NCI-H748 (cell line): ENCODE results near the gene OPRM1.
A peak's percentile ranks its signal among the peaks of the same experiment; 100 is the strongest.

Experiments used
- DNase-seq: peaks from one replicate; lab custom pipeline; 2025; ENCODE audit not compliant: unreplicated experiment; lab: John Stamatoyannopoulos, UW

Gene OPRM1

GRCh38 chr6:154267508-154268106 lies 228.6 kb downstream of the OPRM1 start:
- no peak for DNase-seq

- no peak for DNase-seq
Observed at GRCh38 chr6:154268486-154268885, 229.4 kb downstream of the OPRM1 start.

GRCh38 chr6:154274168-154274567 lies 235.1 kb downstream of the OPRM1 start:
- DNase-seq, result no peak

- DNase-seq, result peak; percentile 70
Observed at GRCh38 chr6:154276810-154277628, 238.0 kb downstream of the OPRM1 start.

DNA sequence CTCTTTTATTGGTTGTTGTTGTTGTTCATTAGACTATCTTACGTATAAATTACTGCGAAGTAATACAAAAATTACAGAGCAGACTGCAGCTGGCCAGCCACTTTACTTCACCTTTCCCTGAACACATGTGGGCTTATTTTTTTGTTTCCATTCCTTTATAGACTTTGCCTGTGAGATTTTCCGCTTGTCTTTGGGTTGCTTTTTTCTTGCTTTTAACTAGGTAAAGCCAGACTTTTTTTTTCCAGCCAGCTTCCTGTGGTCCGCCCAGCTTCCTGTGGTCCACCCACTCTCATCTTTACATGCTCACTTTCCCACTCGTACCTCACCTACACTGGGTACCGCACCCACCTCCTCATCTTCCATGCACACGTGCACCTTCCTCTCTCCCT lies 238.6 kb downstream of the OPRM1 start:
- DNase-seq, result peak; percentile 23

- no peak for DNase-seq
Observed at GRCh38 chr6:154280521-154280920, 241.5 kb downstream of the OPRM1 start.

GRCh38 chr6:154284313-154284853 lies 245.3 kb downstream of the OPRM1 start:
- no peak for DNase-seq

DNA sequence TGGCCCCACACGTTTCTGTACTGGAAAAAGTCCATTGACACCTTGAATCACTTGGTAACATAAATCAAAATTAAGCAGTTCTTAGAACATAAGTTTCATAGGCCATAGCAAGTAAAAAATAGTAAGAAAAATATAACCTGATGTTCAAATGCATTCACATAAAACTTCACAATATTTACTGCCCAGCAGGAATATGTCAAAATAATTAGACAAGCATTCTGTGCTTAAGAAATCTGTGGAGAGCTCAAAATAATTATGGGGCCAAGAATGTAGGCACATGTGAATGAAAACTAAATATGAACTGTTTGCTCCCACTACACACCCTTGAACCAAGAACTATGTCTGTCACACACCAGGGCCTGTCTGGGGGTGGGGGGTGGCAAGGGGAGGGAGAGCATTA lies 246.8 kb downstream of the OPRM1 start:
- DNase-seq, result no peak

- DNase-seq, result peak; percentile 47
Observed at GRCh38 chr6:154289818-154290508, 250.9 kb downstream of the OPRM1 start.

GRCh38 chr6:154292066-154292465 lies 253.0 kb downstream of the OPRM1 start:
- DNase-seq, result no peak

DNA sequence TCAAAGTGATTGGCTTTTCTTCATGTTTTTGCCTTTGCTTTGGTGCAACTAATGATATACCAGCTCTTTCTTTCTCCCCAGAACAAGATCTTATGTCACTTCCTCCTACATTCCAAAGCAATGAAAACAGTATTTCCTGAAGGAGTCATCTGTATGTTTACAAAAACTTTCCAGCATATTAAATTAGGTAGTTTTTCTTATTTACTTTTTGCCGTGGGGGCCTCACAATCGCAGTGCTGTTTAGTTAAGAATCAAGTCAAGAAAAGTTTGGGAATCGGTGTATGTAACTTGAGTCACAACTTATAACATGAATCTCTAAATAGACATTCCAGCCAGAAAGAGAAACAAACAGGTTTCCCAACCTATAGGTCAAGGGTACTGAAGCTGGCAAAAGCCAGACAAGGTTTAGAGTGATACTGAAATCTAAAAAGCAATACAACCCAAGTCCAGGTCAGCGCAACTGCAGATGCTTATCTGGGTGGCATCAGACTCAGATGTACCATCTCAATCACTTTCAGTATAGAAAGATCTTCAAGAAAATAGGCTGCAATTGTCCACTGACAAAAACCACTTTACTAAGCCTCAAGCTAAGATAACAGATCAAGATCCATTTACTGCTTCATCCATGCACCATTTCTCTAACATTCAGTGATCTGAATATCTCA lies 253.9 kb downstream of the OPRM1 start:
- DNase-seq, result no peak

DNA sequence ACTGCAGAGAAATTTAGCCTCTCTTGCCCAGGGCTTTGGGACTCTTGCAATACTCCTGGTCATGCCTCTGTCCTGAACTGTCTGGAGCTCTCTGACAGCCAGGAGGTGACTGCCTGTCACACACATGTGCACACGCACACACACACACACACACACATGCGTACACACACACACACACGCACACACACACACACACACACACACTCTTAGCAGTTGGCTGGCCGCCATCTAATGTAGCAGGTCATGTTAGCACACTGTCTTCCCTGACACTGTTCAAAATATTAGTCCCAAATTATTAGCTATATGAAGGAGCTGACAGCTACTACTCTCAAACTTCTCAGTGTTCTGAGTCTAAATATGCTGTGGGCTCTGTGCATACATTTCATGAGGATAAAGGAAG lies 256.7 kb downstream of the OPRM1 start:
- DNase-seq, result no peak
